ENCODE measurements around the gene LHFPL6. TPM values are rescaled to one million over a fixed set of nuclear protein-coding genes. Genes with fewer than 3 reads are reported as not detected.

The LHFPL6 gene
- total RNA-seq, 1 experiment from 2014 or later = 25.7 TPM

DNA sequence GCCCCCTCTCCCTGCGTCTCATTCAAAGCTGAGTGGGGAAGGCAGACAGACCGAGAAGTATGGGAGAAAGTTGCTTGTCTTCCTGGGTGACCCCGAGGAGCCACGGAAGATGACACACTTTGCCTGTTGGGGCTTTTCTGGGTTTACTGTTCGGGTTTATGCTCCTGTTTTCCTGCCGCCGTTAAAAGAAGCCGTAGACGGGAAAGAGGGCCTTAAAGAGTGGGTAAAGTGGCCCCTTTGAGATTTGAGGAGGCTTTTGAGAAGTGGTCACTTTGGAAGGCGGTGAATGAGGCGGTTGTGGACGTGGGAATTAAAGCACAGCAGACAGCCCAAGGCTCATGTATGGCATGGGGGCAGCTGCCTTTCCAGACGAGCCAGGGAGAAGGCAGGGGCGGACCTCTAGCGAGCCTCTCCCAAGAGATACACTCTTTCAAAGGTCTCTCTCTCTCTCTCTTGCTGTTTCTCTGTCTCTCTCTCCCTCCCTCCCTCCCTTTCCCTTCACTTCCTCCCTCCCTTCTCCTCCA, 493 bp upstream of the LHFPL6 start:
- Histone ChIP-seq H3K36me3 (ENCODE audit: control insufficient read depth, insufficient read depth, low read length) (no peaks in the 10 kb centered on the region), H3K4me1 (ENCODE audit: control insufficient read depth, insufficient read depth, low read length) (peaks cover 18% of the 10 kb centered on the region), H3K9me3 (ENCODE audit: control insufficient read depth, insufficient read depth, low read depth, low read length) (no peaks in the 10 kb centered on the region), H3K4me3 (ENCODE audit: low read depth in 2 of 2, low read length in 2 of 2) (peak overlapping the region; percentile 76 to 87), H3K27ac (ENCODE audit: low read length) (peak overlapping the region; percentile 89), H3K27me3 (ENCODE audit: control insufficient read depth, insufficient read depth, low read length) (no peaks in the 10 kb centered on the region)
- peak; percentile 57 for ATAC-seq
- intact Hi-C loops (cut with micrococcal nuclease; ENCODE audit: unreplicated experiment) (loop anchor here (10.0 kb wide), 1 partner anchor 99 kb away; no protein-coding TSS in a partner anchor), in situ Hi-C loops (cut with HindIII; ENCODE audit: low pct_unique_long_range_greater_than_20kb, low sequenced_read_pairs) (no loop called here)
- TF ChIP-seq TCF7L2 (IDR thresholded peaks at IDR 0.05; ENCODE audit: low read depth, low read length) (no peak), POLR2AphosphoS5 (IDR thresholded peaks at IDR 0.05; ENCODE audit: low read depth, low read length) (no peak), SIN3A (IDR thresholded peaks at IDR 0.05; ENCODE audit: borderline replicate concordance, insufficient read depth, low read depth, low read length) (no peak)
- BruUV-seq (replicated peaks) = no TSS peak
- CTCF ChIA-PET = no interaction called here
- DNase-seq (ENCODE audit: low read depth, low spot score) = no peak
- POLR2A ChIA-PET = no interaction called here

DNA sequence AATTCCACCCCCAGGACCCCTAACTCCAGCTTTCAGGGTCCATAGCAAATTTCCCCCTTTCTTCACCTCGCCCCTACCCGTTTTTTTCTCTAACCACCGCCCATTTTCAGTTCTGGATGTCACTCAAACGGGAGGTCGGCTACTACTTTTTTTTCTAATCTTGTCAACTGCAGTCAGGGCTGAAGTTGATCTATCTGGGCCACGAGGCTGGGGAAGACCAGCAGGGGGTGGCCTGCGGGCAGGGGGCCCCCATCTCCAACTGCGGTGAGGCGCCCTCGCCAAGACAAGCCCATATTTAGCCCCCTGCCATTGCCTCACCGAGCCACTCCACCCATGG, 748 bp downstream of the LHFPL6 start:
- DNase-seq (ENCODE audit: low read depth, low spot score) (no peak), ATAC-seq (no peak; the same call in 1 of the 2 replicates)
- Histone ChIP-seq H3K4me3 (ENCODE audit: low read depth in 2 of 2, low read length in 2 of 2) (peak overlapping the region; percentile 76 to 87), H3K27ac (ENCODE audit: low read length) (peak overlapping the region; percentile 76), H3K27me3 (ENCODE audit: control insufficient read depth, insufficient read depth, low read length) (no peaks in the 10 kb centered on the region), H3K9me3 (ENCODE audit: control insufficient read depth, insufficient read depth, low read depth, low read length) (no peaks in the 10 kb centered on the region), H3K36me3 (ENCODE audit: control insufficient read depth, insufficient read depth, low read length) (no peaks in the 10 kb centered on the region), H3K4me1 (ENCODE audit: control insufficient read depth, insufficient read depth, low read length) (peaks cover 22% of the 10 kb centered on the region)
- no TSS peak for BruUV-seq (replicated peaks)
- in situ Hi-C loops (cut with HindIII; ENCODE audit: low pct_unique_long_range_greater_than_20kb, low sequenced_read_pairs) = no loop called here
- CTCF ChIA-PET = no interaction called here
- POLR2A ChIA-PET = no interaction called here
- TF ChIP-seq TCF7L2 (IDR thresholded peaks at IDR 0.05; ENCODE audit: low read depth, low read length) = no peak
- TF ChIP-seq, protein P1, sequence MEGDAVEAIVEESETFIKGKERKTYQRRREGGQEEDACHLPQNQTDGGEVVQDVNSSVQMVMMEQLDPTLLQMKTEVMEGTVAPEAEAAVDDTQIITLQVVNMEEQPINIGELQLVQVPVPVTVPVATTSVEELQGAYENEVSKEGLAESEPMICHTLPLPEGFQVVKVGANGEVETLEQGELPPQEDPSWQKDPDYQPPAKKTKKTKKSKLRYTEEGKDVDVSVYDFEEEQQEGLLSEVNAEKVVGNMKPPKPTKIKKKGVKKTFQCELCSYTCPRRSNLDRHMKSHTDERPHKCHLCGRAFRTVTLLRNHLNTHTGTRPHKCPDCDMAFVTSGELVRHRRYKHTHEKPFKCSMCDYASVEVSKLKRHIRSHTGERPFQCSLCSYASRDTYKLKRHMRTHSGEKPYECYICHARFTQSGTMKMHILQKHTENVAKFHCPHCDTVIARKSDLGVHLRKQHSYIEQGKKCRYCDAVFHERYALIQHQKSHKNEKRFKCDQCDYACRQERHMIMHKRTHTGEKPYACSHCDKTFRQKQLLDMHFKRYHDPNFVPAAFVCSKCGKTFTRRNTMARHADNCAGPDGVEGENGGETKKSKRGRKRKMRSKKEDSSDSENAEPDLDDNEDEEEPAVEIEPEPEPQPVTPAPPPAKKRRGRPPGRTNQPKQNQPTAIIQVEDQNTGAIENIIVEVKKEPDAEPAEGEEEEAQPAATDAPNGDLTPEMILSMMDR (IDR thresholded peaks at IDR 0.05) = no peak
- TF ChIP-seq POLR2AphosphoS5 (IDR thresholded peaks at IDR 0.05; ENCODE audit: low read depth, low read length) = no peak
- TF ChIP-seq, protein P2, sequence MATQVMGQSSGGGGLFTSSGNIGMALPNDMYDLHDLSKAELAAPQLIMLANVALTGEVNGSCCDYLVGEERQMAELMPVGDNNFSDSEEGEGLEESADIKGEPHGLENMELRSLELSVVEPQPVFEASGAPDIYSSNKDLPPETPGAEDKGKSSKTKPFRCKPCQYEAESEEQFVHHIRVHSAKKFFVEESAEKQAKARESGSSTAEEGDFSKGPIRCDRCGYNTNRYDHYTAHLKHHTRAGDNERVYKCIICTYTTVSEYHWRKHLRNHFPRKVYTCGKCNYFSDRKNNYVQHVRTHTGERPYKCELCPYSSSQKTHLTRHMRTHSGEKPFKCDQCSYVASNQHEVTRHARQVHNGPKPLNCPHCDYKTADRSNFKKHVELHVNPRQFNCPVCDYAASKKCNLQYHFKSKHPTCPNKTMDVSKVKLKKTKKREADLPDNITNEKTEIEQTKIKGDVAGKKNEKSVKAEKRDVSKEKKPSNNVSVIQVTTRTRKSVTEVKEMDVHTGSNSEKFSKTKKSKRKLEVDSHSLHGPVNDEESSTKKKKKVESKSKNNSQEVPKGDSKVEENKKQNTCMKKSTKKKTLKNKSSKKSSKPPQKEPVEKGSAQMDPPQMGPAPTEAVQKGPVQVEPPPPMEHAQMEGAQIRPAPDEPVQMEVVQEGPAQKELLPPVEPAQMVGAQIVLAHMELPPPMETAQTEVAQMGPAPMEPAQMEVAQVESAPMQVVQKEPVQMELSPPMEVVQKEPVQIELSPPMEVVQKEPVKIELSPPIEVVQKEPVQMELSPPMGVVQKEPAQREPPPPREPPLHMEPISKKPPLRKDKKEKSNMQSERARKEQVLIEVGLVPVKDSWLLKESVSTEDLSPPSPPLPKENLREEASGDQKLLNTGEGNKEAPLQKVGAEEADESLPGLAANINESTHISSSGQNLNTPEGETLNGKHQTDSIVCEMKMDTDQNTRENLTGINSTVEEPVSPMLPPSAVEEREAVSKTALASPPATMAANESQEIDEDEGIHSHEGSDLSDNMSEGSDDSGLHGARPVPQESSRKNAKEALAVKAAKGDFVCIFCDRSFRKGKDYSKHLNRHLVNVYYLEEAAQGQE (IDR thresholded peaks at IDR 0.05; ENCODE audit: insufficient read depth in 1 of 2, low read depth in 2 of 2, low read length in 1 of 2) = no peak
- no peak for TF ChIP-seq SIN3A (IDR thresholded peaks at IDR 0.05; ENCODE audit: borderline replicate concordance, insufficient read depth, low read depth, low read length)
- intact Hi-C loops (cut with micrococcal nuclease; ENCODE audit: unreplicated experiment) = loop anchor here (10.0 kb wide), 1 partner anchor 97 kb away; no protein-coding TSS in a partner anchor

DNA sequence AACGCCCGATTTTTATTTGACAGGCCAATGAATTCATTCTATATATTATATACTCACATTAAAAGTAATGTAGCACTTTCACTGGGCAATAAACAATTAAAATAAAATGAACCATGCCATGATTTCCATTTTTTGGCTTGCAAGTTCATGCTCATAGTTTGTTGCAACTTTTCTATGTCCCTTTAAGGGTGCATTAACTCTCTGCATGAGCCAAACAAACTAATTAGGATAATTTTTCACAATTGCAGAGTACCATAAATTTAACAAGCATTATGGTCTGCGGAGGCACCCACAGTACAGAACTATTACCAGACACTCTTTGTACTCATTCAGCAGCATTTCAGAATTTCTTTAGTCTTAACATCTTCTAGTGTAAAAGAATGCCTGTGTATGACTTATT, 1.4 kb downstream of the LHFPL6 start:
- TF ChIP-seq, protein P1 (IDR thresholded peaks at IDR 0.05) = no peak
- TF ChIP-seq TCF7L2 (IDR thresholded peaks at IDR 0.05; ENCODE audit: low read depth, low read length) = no peak
- TF ChIP-seq, protein P2 (IDR thresholded peaks at IDR 0.05; ENCODE audit: insufficient read depth in 1 of 2, low read depth in 2 of 2, low read length in 1 of 2) = no peak
- no peak for TF ChIP-seq SIN3A (IDR thresholded peaks at IDR 0.05; ENCODE audit: borderline replicate concordance, insufficient read depth, low read depth, low read length)
- TF ChIP-seq POLR2AphosphoS5 (IDR thresholded peaks at IDR 0.05; ENCODE audit: low read depth, low read length) = no peak
- in situ Hi-C loops (cut with HindIII; ENCODE audit: low pct_unique_long_range_greater_than_20kb, low sequenced_read_pairs) (no loop called here), intact Hi-C loops (cut with micrococcal nuclease; ENCODE audit: unreplicated experiment) (loop anchor here (10.0 kb wide), 1 partner anchor 97 kb away; no protein-coding TSS in a partner anchor)
- ChIA-PET CTCF (interaction anchor here (0.6 kb wide), 2 partner anchors 186 to 456 kb away, joined by 4 read pairs; no protein-coding TSS in a partner anchor), POLR2A (no interaction called here)
- Histone ChIP-seq H3K4me3 (ENCODE audit: low read depth in 2 of 2, low read length in 2 of 2) (peak overlapping the region; percentile 76 to 87), H3K27me3 (ENCODE audit: control insufficient read depth, insufficient read depth, low read length) (no peaks in the 10 kb centered on the region), H3K9me3 (ENCODE audit: control insufficient read depth, insufficient read depth, low read depth, low read length) (no peaks in the 10 kb centered on the region), H3K36me3 (ENCODE audit: control insufficient read depth, insufficient read depth, low read length) (no peaks in the 10 kb centered on the region), H3K4me1 (ENCODE audit: control insufficient read depth, insufficient read depth, low read length) (peaks cover 28% of the 10 kb centered on the region), H3K27ac (ENCODE audit: low read length) (no peak overlapping the region)
- TSS peak; percentile 33 for BruUV-seq (replicated peaks)
- DNase-seq (ENCODE audit: low read depth, low spot score) (no peak), ATAC-seq (no peak)

Measured in Panc1 (cell line).